GM19351 (cell line): ENCODE measurements around the gene RAD51B.

Experiments used
- ATAC-seq: cut with Tn5 transposase; IDR thresholded peaks from one replicate; pipeline ENCODE4 v1.9.1; 2021; ENCODE audit warnings: mild to moderate bottlenecking, moderate library complexity; ENCODE audit not compliant: unreplicated experiment

Gene RAD51B

DNA sequence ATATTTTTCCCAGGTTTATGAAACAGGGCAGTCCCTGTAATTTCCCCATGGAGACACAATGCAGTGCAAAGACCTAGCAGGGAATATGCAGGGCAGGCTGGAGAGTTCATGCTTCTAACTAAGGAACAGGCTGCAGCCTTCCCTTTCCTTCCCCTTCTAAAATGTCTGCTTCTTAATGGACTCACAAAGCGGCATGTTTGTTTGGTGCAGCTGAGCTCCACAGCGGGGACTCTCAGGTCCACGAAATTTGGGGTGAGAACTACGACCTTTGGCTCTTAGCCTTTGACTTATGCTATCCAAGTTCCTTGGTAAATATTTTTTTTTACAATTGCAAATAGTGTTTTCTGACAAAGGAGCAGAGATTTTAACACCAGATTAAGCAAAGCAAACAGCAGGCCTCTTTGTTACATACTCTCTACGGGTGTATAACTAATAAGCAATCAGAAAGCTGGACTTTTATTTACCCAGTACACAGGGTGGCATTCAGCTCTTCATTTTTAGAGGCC, 649.7 kb downstream of the RAD51B start:
- ATAC-seq, result no peak

DNA sequence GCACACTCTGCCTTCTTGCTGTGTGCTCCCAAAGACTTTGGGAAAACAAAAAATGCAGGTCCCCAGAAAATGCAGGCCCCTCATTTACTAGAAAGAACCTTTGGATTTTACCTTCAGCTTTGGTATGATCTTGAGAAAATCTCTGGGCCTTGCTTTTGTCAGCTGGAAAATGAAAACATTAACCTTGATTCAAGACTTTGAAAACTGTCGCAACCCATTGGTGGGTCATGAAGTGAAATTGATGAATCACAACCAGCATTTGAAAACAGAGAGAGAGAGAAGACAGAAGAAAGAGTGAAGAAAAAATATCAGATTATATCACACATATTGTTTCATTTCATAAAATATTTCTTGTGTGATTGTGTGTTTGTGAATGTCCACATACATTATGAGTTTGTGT, 650.8 kb downstream of the RAD51B start:
- ATAC-seq, result no peak

DNA sequence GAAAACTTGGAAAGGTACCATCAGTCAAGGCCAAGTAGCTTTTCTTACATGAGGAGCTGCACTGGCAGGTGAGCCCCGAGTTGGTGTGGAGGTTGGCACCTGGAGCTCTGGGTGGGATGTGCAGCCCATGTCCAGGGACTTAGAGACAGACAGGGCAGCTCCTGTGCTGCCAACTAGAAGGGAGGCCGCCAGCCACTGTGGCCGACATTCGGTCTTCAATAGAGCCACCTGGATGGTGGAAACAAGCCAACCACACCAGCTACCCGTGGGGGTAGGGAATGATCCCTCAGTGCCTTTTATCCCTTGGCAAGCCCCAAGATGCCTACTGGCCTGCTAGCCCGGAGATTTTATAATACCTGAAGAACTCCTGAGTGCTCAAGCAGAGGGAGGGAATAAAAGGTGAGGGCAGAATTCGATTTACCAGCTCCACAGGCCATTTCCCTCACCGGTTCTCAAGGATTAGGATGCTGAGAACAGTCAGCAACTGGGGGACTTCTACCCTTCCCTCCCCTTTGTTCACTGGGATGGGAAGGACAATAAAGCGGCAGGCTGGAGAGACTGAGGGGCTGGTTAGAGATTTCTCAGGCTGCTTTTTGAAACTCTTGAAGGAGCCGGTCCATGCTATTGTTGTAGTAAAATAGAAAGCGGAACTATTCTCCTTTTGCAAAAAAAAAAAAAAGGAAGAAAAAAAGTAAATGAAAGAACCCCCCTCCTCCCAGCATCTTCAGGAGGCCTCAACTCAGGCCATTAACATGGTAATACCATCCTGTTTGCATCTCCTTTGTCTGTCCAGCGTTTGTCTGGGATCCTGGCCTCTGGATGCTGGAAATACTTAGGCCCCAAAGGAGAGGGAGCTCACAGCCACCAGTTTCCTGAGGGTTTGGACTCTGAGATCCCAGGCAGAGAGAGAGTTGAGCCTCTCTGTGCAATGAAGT, 651.7 kb downstream of the RAD51B start:
- ATAC-seq, result no peak

DNA sequence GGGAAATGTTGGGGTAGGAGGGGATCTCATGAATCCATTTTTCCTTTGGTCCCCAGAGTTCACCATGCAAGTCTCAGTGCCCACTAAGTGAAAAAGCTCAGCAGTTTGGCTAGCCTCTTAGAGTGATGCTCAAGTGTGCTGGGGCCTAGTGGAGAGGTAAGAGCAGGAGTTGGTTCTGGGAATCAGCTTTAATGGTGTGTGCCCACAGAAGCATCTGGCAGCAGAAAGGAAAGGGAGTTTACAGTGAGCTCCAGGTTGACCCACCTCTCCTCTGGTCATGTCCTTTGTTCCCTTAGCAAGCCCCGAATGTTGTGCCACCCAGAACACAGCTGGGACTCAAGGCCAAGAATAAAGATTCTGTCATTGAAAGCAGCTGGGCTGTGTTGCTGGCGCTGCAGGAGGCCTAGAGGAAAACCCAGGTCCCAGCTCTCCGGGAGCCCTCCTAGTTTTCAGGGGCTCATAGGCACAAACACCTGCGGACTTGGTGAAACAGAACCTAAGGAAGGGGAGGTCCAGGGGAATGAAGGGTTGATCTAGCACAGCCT, 652.5 kb downstream of the RAD51B start:
- ATAC-seq, result no peak

DNA sequence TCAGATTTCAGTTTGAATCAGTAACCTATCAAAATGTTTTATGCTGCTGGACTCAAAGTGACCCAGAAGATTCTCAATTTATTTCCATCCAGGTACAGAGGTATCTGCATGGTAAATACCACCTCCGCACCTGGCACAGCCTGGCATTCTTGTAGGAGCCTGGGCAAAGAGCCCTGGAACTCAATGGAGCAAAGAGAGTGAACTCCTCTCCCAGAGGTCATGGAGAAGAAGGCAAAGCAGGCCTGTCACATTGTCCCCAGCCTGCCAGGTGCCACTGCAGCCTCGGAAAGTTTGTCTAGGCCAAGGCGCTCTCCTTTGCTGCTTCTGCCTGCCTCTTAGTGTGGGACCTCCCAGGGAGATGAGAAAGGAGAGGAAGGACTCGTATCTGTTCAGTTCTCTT, 653.5 kb downstream of the RAD51B start:
- no peak for ATAC-seq

DNA sequence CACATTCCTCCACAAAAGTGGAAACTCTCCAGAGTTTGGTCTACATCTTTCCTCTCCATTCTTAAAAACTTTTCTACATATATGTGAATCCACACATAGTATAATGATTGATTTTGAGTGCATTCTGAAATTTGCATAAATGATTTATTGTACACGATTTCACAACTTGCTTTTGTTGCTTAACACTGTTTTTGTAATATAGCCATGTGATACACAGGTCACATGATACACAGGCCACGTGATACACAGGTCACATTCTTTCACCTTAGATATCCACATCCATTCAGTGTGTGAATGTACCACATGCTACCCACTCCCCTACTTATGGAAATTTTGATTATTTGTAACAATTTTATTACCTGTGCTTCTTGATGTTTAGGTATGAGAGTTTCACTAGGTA, 654.2 kb downstream of the RAD51B start:
- ATAC-seq, result no peak

DNA sequence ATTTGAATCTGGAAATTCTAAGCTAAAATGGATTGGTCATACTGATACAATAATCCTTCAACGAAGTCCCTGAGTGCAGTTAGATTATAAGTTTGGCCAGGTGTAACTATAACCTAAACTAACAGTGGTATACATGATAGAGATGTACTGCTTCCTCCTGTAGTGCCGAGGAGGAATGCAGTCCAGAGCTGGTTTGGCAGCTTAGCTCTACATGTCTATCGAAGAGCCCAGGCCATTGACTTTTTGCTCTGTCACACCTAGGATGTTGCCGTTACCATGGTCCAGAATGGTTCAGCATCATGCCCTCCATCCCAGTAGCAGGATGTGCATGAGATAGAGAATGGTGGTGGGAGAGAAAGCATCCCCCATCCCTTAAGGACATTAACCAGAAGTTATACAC, 655.2 kb downstream of the RAD51B start:
- ATAC-seq, result no peak

DNA sequence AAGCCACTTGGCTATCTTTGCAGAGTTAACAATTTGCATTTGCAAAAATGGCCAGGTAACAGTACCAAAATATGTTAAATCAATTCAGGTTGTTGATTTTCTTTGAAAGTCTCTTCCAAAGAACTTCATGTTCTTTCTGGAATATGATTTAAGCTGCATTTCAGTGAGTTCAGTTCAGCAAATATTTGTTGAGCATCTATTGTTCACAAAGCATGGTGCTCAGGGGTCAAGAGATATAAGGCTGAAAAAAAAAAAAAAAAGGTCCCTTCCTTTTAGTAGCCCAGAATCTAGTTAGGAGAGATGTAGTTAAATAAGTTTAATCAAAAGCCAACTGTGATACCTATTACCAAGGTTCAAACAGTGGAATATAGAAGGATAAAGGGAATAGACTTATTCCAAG, 656.2 kb downstream of the RAD51B start:
- no peak for ATAC-seq

DNA sequence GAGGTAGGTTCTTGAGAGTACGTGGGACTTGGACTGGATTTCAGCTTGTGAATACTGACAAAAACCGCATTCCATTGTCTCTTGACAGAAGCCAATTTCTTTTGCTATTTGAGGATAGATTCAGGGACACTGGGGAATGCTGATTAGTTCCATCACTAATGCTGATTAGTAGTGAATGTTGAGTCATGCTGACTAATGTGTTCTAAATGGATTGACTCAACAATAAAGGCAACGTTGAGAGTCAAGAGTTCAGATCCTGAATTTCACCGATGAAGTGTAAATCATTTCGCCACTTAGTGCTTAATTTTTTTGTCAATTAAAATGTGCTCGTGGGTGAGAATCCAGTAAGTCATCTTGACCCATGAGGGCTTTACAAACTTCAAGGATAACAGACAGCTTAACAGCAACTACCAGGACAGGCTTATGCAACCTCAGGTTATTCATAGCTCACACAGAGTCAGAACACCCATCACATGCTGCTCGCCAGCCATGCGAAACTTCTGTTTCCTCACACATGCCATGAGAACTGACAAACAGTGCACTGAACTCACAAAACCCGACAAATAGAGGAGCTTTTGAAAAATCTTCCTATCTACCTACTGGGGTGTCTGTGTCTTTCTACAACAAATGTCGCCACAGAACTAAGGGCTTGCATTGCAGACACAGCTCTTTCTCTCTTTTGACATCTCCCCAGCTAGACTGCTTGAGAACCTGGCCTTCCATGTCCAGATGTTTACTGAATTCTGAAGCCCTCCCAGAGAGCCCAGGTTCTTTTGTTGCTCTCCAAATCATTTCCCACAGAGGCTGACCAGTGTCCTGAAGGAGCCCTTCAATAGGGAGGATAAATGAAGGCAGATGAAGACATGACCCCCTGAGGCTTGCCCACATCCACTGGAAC, 656.9 kb downstream of the RAD51B start:
- peak; percentile 85 for ATAC-seq

DNA sequence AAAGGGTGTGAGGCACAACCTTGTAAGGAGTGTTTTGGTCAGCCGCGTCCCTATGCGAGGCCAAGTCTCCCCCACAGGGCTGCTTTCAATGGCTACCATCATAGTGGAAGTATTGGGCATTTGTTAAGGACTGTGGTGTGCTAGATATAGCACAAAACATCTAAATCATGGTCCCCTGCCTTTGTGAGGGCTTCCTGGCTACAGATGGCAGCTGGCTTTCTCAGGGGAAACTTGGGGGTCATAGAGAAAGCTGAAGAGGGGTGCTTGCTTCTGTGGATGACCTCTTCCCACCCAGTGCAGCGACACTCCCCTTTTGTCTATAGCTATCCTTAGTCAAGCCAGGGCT, 657.5 kb downstream of the RAD51B start:
- no peak for ATAC-seq

DNA sequence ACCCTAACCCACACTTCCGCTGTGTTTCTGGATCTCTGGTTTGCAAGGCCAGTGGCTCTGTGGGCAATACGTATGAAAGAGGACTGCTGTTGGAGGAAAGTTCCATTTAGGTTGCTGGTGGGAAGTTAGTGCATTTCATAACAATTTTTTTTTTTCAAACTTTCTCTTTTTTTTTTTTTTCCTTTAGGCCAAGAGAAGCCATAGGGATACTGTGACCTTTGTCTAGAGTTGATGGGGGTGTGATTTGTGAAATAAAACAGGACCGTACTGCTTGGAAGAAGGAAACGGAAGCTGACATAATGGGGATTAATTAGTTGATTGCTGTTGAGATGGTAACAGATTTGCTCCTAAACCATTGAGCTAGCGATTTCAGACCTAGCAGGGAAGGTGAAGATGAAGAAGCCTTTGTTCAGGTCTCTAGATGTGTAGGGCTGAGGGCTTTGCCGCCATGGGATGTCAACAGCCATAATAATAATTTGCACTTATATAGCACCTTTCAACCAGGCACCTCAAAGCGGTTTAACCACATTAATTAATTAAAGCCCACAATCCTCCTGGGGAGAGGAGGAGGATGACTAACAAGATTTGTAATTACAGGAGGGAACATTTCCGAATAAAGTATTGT, 658.0 kb downstream of the RAD51B start:
- ATAC-seq, result no peak

DNA sequence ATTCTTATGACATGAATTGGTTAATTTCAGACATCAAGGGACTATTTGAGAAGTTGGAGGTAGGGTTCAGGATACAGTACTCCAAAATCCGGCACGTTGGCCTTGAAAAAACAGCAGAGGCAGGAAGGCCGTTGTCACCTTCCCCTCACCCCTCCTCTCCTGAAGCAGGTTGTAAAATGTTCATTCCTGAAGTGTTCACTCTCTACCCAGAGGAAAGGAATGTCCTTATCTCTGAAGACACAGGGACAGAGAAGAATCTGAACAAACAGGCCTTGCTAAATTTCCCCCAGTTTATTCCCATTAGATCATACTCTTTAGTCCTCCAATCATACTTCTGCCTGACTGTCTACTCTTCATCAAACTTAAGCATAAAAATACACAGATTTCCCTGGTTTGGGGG, 659.7 kb downstream of the RAD51B start:
- ATAC-seq, result no peak

DNA sequence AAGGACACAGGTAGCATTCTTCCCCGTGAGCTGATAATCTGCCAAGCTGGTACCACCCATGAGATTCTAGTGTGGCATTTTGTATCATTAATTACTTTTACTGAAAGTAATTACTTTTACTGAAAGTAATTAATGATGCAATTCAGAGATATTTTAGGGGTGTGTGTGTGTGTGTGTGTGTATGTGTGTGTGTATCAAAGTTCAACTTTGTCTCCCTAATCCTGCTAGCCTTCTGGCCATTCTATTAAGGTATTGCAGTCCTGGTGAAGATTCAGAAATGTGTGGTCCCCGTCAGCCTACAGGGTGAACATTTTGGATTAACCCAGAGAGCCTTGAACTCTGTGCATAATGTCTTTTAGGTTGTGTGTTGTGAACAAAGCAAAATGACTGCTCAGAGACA, 662.4 kb downstream of the RAD51B start:
- ATAC-seq, result no peak

DNA sequence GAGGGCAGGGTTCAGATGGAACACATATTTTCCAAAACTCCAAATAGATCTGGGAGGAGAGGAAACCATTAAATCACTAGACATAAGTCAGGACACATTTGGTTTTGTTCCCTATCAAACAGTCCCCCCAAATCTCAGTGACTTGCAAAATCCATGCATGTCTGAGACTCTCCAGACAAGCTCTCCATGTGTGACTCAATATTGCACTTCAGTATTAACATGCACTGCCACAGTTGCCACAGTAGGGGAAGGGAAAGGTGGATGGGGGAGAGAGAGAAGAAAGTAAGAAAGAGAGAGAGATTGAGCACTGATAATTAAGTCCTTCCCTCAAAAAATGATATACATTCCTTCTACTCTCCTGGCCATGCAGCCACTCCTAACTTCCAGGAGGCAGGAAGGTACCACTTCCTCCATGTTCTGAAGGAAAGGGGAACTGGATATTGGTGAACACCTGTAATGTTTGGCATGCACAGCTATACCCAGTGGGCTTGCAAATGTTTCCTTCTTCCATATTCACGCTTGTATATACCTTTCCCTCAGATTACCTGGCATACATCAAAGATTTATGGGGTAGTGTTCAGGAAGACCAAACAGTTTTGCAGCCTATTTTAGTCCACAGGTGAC, 663.3 kb downstream of the RAD51B start:
- ATAC-seq, result no peak

DNA sequence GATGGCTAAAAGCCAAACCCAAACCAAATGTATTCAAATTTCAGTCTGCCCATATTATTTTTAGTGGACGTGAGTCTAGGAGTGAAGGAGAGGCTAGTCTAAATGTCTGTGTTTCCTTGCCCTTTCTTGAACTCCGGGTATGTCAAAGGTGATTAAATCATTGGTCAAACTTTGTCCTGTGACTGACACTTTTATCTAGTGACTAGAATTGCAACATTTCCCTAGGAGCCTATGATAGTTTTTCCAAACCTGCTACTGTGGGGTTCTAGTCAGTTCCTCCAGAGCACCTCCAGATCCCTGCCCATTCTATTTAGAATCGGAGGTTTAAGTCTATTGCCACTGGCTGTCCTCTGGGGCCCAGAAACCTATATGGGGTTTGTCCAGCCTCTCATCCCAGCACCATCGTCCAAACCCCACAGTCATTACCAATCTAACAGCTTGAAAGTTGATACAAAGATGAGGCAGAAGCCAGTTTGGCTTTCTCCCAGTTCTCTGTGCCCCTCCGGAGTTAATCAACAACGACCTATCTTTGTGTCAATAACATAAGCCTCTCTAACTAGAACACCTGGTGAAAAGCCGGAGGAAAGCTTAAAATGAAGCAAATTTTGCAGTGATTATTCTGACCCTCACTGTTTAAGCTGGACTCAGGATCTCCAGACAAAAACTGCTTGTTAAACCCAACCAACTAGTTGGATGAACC, 666.6 kb downstream of the RAD51B start:
- no peak for ATAC-seq

DNA sequence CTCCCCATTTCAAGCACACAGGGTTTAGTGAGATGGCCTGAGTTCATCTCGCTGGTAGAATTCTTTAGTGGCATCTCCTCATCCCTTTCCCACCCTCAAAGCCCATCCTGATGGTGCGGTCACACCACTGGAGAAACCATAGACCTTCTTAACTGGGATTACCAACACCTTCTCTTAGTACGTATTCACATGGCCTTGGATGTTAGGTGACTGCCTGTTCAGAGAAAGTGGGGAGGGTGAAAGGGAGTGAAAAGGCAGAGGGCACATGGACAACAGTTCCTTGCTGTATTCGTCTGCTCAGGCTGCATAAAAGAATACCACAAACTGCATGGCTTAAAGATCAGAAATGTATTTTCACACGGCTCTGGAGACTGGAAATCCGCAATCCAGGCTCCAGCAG, 667.2 kb downstream of the RAD51B start:
- no peak for ATAC-seq

DNA sequence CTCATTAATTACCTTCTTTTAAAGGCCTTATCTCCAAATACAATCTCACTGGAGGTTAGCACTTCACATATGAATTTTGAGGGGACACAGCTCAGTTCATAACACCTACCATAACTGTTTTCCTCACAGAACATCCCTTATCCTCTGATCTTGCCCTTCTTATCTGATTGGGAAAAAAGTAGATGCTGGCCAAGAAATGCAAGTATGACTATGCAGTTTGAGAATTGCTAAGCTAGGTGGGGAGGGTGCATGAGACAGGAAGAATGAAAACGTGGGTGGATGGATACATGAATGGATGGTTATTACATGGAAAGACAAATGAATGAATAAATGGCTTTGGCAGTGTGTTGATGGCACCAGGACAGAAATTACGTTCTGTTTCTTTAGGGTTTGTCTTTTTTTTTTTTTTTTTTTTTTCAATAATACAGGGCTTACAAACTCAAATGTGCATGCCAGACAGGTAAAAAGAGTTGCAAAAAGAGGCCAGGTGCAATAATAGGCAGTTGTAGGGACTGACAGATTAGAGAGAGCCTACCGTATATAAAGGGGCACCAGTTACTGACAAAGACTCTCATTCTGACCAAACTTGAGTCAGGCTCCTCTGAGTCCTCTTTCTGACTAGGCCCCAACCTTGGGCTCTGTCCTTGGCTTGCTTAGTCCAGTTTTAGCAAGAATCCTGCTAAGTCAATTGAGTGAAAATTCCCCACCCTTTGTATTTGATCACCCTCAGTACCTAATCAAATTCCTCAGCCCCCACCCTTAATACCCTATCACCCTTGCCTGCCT, 668.4 kb downstream of the RAD51B start:
- no peak for ATAC-seq

DNA sequence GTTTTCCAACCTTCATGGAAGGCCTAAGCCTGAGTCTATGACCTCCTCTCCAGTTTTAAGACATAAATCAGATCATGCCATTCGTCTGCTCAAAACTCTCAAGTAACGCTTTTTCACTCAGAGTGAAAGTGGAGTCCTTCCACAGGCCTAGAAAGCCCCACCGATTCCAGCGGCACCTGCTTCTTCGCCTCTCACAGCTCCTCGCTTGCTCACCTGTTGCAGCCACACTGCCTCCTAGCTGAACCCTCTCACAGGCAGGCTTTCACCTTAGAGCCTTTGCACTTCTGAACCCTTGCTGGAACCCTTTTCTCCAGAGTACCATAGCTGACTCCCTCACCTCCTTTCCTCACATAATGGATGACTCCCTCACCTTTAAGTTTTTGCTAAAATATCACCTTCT, 672.2 kb downstream of the RAD51B start:
- no peak for ATAC-seq
